ENCODE measurements around the gene BBS1. TPM values are rescaled to one million over a fixed set of nuclear protein-coding genes. Genes with fewer than 3 reads are reported as not detected.

Gene BBS1
- total RNA-seq, 1 experiment from 2014 or later: 56.1 TPM

- Histone ChIP-seq H3K36me3 (ENCODE audit: low read depth) (no peaks in the 10 kb centered on the region), H3K4me1 (replicated peaks; ENCODE audit: insufficient read depth) (no peaks in the 10 kb centered on the region), H3K79me2 (ENCODE audit: low read depth) (no peaks in the 10 kb centered on the region), H2AFZ (no peak overlapping the region), H3K9me3 (ENCODE audit: insufficient read depth, low read depth) (no peaks in the 10 kb centered on the region), H3K27me3 (ENCODE audit: insufficient read depth, low read depth) (no peaks in the 10 kb centered on the region), H3F3A (ENCODE audit: insufficient read depth, low read depth) (no peaks in the 10 kb centered on the region; the same call in 1 of the 2 replicates), H3K4me3 (no peak overlapping the region), H3K27ac (no peak overlapping the region), H3K9me2 (ENCODE audit: insufficient read depth) (no peaks in the 10 kb centered on the region), H4K20me1 (ENCODE audit: insufficient read depth) (no peaks in the 10 kb centered on the region; the same call in 1 of the 2 replicates), H3K4me2 (no peak overlapping the region)
- ChIA-PET POLR2A (ENCODE audit: unreplicated experiment) (interaction anchor here (0.6 kb wide), 1 partner anchor 11 kb away, joined by 9 read pairs; no protein-coding TSS in a partner anchor), CTCF (interaction anchor here (0.5 kb wide), 1 partner anchor 228 kb away, joined by 3 read pairs; no protein-coding TSS in a partner anchor)
- BruUV-seq (replicated peaks): no TSS peak
- DNase-seq: no peak
- intact Hi-C loops (cut with micrococcal nuclease; ENCODE audit: unreplicated experiment): no loop called here
- TF ChIP-seq CTCF (conservative IDR thresholded peaks at IDR 0.05) (no peak), EZH2 (IDR thresholded peaks at IDR 0.05; ENCODE audit: low read depth) (no peak)
Observed at GRCh38 chr11:66555416-66555815, 45.0 kb downstream of the BBS1 start.

- Histone ChIP-seq H3K9me3 (ENCODE audit: insufficient read depth, low read depth) (no peaks in the 10 kb centered on the region), H3K4me2 (no peak overlapping the region), H3K79me2 (ENCODE audit: low read depth) (no peaks in the 10 kb centered on the region), H3K9me2 (ENCODE audit: insufficient read depth) (no peaks in the 10 kb centered on the region), H3K4me1 (replicated peaks; ENCODE audit: insufficient read depth) (no peaks in the 10 kb centered on the region), H3F3A (ENCODE audit: insufficient read depth, low read depth) (no peaks in the 10 kb centered on the region; the same call in 1 of the 2 replicates), H3K4me3 (no peak overlapping the region), H3K27ac (no peak overlapping the region), H3K36me3 (ENCODE audit: low read depth) (no peaks in the 10 kb centered on the region), H3K27me3 (ENCODE audit: insufficient read depth, low read depth) (no peaks in the 10 kb centered on the region), H2AFZ (no peak overlapping the region), H4K20me1 (ENCODE audit: insufficient read depth) (no peaks in the 10 kb centered on the region; the same call in 1 of the 2 replicates)
- TF ChIP-seq CTCF (conservative IDR thresholded peaks at IDR 0.05) (no peak), EZH2 (IDR thresholded peaks at IDR 0.05; ENCODE audit: low read depth) (no peak)
- CTCF ChIA-PET: no interaction called here
- POLR2A ChIA-PET (ENCODE audit: unreplicated experiment): no interaction called here
- intact Hi-C loops (cut with micrococcal nuclease; ENCODE audit: unreplicated experiment): no loop called here
- DNase-seq: no peak
- no TSS peak for BruUV-seq (replicated peaks)
Observed at GRCh38 chr11:66556086-66556485, 45.7 kb downstream of the BBS1 start.

GRCh38 chr11:66557733-66558326, 47.4 kb downstream of the BBS1 start:
- H3K9me2 ChIP-seq (ENCODE audit: insufficient read depth): no peaks in the 10 kb centered on the region
- no peaks in the 10 kb centered on the region for H3K36me3 ChIP-seq (ENCODE audit: low read depth)
- BruUV-seq (replicated peaks): no TSS peak
- intact Hi-C loops (cut with micrococcal nuclease; ENCODE audit: unreplicated experiment): no loop called here
- H3K9me3 ChIP-seq (ENCODE audit: insufficient read depth, low read depth): no peaks in the 10 kb centered on the region
- H3K27ac ChIP-seq: no peak overlapping the region
- no peaks in the 10 kb centered on the region for H3K4me1 ChIP-seq (replicated peaks; ENCODE audit: insufficient read depth)
- CTCF ChIA-PET: no interaction called here
- H2AFZ ChIP-seq: no peak overlapping the region
- H4K20me1 ChIP-seq (ENCODE audit: insufficient read depth): no peaks in the 10 kb centered on the region; the same call in 1 of the 2 replicates
- DNase-seq: no peak
- no peak overlapping the region for H3K4me2 ChIP-seq
- H3K4me3 ChIP-seq: no peak overlapping the region
- no peaks in the 10 kb centered on the region for H3K79me2 ChIP-seq (ENCODE audit: low read depth)
- TF ChIP-seq EZH2 (IDR thresholded peaks at IDR 0.05; ENCODE audit: low read depth) (no peak), CTCF (conservative IDR thresholded peaks at IDR 0.05) (no peak)
- H3K27me3 ChIP-seq (ENCODE audit: insufficient read depth, low read depth): 0 out of 2 replicates have a peak, but pooled peaks cover 6% of the 10 kb centered on the region
- POLR2A ChIA-PET (ENCODE audit: unreplicated experiment): no interaction called here
- no peaks in the 10 kb centered on the region for H3F3A ChIP-seq (ENCODE audit: insufficient read depth, low read depth)

Measured in PC-9 (cell line).